Hepatic stellate cell (primary cell): ENCODE data around the gene ATXN10.
A peak's percentile ranks its signal among the peaks of the same experiment; 100 is the strongest.
"Not testable (repeated sequence)": the region's sequence is repeated elsewhere in the genome, so short reads cannot be mapped to it uniquely, and the experiment has no call there.

Experiments used
- DNase-seq: peaks from one replicate; pipeline ENCODE4 v3.0.0; 2011; ENCODE audit warnings: low spot score

ATXN10 gene, protein sequence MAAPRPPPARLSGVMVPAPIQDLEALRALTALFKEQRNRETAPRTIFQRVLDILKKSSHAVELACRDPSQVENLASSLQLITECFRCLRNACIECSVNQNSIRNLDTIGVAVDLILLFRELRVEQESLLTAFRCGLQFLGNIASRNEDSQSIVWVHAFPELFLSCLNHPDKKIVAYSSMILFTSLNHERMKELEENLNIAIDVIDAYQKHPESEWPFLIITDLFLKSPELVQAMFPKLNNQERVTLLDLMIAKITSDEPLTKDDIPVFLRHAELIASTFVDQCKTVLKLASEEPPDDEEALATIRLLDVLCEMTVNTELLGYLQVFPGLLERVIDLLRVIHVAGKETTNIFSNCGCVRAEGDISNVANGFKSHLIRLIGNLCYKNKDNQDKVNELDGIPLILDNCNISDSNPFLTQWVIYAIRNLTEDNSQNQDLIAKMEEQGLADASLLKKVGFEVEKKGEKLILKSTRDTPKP

DNA sequence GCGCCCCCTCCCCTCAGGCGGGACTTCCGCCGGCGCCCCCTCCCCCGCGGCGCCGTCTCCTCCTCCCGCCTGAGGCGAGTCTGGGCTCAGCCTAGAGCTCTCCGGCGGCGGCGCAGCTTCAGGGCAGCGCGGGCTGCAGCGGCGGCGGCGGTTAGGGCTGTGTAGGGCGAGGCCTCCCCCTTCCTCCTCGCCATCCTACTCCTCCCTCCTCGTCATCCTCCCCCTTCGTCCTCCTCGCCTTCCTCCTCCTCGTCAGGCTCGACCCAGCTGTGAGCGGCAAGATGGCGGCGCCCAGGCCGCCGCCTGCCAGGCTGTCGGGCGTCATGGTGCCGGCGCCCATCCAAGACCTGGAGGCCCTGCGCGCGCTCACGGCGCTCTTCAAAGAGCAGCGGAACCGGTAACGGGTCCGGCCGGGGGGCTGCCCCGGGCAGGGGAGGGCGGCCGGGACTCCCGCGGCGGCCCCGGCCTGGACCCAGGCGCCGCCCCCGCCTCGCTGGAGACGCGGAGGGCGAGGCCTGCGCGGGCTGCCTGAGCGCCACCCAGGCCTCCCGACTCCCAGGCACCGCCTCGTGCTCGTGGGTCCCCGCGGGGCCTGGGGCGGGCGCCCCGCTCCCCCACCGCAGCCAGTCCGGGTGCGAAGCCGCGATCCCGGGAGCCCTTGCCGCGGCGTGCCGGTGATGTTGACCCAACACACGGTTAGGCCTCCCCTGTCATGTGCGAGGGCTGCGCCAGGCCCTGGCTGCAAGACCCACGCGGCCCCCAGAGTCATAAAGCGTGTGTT lies at the start of gene ATXN10:
ATXN10 (plus strand) TSS at position 52 of the 781 bp plus-strand sequence; CDS start at position 282, 230 bp downstream.
- peak; percentile 66 for DNase-seq

GRCh38 chr22:45621836-45622600 lies 49.6 kb upstream of the ATXN10 start:
- no peak for DNase-seq

DNA sequence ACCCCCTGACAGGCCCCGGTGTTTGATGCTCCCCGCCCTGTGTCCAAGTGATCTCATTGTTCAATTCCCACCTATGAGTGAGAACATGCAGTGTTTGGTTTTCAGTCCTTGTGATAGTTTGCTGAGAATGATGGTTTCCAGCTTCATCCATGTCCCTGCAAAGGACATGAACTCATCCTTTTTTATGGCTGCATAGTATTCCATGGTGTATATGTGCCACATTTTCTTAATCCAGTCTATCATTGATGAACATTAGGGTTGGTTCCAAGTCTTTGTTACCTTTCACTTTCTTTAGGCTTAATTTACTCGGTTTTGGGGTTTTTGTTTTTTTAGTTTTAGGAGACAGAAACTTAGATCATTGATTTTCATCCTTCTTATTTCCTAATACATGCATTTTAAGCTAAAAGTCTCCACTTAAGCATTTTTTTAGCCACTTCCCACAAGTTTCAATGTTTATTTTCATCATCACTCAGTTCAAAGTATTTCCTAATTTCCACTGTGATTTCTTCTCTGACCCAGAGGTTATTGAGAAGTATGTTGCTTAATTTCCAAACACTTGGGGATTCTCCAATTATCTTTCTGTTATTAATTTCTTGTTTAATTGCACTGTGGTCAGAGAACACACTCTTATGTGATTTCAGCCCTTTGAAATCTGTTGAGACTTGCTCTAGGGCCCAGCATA lies 48.0 kb upstream of the ATXN10 start:
- not testable (repeated sequence) for DNase-seq

DNA sequence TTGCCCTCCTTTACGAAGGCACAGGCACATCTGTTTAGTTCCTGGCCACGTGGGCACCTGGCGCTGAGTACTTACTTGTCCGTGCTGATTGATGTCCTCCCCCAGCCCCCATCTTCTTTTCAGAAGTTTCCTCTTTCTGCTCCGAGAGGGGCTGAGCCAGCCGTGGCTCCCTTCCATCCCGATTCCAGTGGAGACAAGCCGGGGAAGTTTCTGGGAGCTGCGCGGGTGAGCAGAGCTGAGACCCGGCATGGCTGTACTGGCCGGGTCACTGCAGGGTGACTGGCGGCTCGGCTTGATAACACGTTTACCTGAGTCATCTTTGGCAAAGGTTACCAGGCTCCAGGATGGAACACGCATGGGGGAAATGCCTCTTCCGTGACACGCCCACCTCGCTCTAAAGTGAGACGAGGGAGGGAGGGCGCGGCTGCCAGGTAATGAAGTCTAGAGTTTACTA lies 45.4 kb upstream of the ATXN10 start:
- DNase-seq, result no peak

- DNase-seq, result no peak
These were observed 44.0 kb upstream of the ATXN10 start for GRCh38 chr22:45627489-45628233.

- no peak for DNase-seq
These were observed 43.1 kb upstream of the ATXN10 start for GRCh38 chr22:45628515-45628914.

DNA sequence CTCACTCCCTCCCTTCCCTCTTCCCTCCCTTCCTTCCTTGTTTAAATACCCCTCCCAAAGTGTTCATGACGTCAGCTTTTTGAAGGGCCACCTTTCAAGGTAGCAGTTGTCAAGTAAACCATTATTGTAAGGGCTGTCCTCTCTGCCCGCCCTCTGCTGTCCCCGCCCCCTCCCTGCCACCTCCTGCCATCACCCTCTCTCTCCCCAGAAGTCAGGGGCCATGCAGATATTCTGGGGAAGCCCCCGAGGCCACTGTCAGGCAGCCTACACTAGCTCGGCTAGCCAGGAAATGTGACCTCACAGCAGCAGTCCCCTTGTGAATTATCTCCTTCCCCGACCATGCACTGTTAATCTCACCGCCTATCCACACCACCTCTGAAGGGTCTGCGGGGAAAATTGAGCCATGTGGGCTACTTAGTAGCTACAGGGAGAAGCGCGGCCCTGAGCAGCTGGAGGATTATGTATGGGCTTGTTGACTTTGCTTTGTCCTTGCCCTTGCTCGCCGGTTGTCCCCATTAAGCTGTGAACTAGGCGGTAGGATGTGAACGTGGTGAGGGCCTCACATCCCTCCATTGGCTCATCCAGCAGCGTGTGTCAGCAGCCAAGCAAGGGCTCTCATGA lies 42.1 kb upstream of the ATXN10 start:
- no peak for DNase-seq

GRCh38 chr22:45630436-45630835 lies 41.2 kb upstream of the ATXN10 start:
- DNase-seq, result no peak

DNA sequence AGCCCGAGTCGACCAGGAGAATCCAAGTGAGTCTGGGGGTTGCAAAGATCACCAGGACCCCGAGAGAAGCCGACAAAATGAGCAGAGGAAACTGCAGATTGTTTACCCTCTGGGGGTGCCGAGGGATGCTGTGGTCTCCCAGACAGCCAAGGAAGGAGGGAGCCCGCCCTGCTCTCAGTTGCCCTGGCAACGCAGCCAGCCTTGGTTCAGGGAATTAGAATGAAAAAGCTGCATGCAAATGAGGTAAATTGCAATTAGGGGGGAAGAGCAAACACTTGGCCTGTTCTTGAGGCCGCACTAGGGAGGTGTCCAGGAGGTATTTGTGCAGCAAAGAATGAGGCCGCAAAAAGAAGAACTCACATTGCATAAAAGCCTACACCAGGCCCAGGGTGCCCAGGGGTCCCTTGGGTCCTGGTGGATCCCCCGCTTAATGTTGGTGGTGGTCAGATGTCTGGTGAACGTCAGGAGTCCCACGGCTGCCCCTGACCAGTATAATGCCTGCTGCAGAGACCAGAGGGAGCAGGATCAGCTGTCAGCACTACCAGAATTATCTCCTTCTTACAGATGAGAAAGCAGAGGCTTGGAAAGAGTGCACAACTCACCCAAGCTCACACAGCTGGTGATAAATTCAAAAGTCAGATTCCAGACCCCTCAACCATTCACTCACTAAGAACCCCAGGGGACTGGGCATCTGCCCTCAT lies 40.3 kb upstream of the ATXN10 start:
- no peak for DNase-seq

DNA sequence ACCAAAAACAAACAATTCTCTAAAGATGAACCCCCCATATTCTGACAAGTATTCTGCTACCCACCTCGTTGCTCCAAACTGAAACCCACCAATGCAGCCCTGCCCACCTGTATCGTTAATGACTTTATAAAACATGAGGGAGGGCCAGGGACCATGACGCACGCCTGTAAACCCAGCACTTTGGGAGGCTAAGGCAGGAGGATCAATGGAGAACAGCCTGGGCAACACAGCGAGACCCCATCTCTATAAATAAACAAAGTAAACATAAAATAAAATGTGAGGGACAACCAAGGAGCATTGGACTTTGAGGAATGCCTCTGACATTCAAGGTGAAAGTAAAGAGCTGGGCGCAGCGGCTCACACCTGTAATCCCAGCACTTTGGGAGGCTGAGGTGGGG lies 39.8 kb upstream of the ATXN10 start:
- DNase-seq, result no peak

- no peak for DNase-seq
These were observed 38.7 kb upstream of the ATXN10 start for GRCh38 chr22:45632791-45633515.

DNA sequence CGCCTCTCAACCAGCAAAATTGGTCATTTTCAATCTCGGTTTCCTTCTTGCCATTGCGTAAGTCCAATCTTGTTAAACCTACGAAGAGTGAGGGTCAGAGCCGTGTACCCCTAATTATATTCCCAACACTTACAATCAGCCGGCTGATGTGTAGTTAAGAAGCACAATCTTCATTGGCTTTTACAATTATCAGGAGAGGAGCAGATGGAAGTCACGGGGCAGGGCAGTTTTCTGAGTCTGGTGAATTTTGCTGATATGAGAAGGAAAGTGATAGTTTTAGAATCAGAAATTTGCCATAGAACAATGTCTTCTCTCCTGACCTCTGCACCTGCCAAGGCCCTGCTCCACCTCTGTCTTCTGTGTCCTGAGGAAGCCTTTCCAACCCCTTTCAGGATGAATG lies 35.0 kb upstream of the ATXN10 start:
- DNase-seq, result no peak

DNA sequence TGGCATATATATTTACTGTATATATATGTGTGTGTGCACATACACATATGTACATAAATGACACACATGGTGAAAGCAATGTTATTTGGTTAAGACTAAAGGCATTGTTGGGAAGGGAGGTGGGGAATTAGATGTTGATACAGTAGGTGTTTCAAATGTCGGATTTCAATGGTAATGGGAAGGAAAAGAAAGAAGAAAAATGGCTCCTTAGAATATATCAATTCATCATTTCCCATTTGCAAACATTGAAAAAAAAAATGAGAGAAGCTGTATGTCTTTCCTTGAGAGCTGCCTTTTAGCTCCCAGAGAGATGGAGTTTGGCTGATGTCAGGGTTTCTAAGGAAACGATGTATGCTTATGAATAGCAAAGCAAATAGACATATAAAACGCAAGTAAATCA lies 33.4 kb upstream of the ATXN10 start:
- no peak for DNase-seq

DNA sequence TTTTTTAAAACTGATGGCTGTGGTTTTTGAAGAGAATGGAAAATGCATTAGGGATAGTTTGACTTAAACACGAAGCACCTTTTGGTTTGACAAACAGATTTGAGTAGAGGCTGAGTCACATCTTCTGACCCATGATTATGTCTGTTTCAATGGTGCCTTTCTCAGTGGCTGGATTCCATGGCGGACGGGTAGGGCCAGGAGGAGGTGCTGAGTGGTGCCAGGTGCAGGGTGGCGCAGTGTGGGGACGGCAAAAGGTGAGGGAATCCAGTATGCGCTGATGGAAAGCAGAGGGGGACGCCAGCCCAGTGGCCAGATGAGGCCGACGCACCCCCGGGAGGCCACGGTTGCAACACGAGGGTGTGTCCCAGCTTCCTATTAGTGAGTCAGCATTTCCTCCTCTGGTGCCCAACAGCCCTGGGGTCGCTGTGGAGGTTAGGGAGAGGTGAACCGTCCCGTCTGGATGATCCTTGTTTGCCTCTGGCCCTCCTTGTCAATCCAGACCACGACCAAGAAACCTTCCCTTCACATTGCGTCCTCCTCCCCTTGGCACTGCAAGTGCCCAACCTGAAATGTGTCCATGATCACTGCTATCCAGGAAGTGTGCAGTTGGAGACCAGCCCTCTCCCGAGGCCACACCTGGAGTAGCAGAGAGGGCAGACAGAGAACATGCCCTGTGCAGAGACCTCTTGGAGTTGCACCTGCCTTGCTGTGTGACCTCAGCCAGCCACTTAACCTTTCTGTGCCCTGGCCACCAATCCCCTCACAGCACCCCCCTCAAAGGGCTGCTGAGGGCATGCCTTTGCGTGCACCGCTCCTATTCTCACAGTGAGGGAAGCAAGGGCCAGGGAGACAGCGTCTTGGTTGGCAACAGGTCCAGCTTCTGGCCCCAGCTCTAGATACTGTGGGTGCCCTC lies 32.5 kb upstream of the ATXN10 start:
- DNase-seq, result no peak

GRCh38 chr22:45639747-45640102 lies 31.9 kb upstream of the ATXN10 start:
- no peak for DNase-seq

DNA sequence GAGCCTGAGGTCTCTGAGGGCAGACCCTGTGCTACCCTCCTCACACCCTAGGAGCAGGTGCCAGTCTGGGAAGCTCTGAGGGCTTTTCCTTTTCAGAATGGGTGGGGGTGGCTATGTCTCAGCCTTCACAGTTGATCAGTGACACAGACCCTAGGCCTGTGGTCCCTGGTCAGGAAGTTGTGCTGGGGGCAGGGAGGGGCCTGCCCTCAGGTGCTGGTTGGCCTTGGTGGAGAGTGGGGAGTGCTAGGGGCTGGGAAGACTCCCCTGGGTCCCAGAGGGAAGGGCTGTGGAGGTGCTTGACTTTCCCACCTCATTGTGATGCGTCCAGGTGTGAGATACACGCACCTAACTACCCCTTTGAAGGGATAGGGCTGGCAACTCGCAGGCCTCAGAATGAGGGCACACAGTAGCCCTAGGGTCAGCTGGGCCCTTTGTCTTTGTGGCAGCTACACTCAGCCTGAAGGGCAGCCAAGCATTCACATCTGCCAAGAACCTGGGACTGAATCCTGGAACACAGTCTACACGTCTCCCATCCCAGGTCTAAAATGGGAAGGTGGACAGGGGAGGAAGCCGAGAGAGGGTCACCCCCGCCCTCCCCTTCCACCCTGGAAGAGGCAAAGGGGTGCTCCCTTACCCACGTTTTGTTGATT lies 31.2 kb upstream of the ATXN10 start:
- no peak for DNase-seq

DNA sequence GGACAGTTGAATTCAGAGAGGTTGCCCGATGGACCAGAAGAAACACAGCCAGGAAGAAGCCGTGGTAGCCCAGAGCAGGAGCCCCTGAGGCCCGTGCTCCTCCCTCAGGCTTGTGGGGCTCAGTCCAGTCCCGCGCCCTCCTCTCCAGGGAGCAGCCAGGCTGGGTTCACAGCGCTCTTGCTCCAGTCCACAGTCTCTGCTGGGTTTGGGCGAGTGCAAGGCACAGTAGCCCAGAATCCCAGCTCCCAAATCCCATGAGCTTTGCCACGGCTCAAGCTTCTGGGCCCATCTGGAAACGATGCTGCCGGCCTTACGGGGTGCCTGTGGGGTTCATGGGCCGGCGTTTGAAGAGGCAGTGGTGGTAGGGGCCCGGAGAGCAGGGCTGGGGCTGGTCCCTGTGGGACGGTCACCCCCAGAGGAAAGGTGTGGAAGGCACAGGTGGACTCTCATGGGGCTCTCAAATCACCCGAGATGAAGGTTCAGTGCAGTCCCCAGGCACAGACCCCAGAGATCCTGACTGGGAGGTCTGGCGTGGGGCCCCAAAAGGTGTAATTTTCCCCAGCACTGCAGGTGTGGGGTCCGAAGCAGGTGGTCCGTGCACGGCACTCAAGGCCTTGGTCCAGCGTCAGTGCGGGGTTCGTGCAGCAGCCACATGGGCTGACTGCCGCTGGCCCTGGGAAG lies 30.6 kb upstream of the ATXN10 start:
- no peak for DNase-seq
